HG03039 (cell line): Measurements from ENCODE around the gene RTF2.

ENCODE experiments used
- ATAC-seq: cut with Tn5 transposase; IDR thresholded peaks from one replicate; pipeline ENCODE4 v1.9.1; 2021; ENCODE audit warnings: mild to moderate bottlenecking, moderate library complexity; ENCODE audit not compliant: unreplicated experiment

Gene RTF2, protein sequence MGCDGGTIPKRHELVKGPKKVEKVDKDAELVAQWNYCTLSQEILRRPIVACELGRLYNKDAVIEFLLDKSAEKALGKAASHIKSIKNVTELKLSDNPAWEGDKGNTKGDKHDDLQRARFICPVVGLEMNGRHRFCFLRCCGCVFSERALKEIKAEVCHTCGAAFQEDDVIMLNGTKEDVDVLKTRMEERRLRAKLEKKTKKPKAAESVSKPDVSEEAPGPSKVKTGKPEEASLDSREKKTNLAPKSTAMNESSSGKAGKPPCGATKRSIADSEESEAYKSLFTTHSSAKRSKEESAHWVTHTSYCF

DNA sequence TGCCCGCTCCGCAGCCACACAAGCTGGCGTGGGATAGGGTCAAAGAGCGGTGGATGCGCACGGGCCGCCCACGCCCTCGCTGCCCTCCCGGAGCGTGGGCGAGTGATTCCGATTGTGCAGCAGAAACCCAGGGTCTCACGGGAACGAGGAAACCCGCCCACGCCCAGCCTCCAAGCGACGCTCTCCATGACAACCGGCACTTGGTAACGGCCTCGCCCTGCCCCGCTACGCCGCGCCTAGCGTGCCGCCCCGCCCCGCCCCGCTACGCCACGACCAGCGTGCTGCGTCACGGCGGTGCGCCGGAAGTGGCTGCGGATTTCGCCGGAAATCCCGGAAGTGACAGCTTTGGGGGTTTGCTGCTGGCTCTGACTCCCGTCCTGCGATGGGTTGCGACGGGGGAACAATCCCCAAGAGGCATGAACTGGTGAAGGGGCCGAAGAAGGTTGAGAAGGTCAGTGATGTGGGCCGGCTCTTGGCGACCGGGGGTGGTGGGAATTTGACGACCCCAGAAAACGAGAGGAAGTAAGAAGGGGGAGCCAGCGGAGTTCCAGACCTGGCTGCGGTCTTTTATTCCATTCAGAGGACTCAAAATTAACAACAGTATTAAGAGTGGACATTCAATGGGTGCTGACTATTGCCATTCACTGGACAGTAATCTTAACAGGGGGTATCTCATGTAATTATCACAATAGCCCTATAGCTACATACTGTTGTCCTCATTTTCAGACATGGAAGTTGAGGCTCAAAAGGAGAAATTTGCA lies at the start of gene RTF2:
Gene RTF2 (plus strand): TSS at position 312 of the 761 bp plus-strand sequence. CDS start 71 bp downstream, at position 383.
- peak; percentile 98 for ATAC-seq

DNA sequence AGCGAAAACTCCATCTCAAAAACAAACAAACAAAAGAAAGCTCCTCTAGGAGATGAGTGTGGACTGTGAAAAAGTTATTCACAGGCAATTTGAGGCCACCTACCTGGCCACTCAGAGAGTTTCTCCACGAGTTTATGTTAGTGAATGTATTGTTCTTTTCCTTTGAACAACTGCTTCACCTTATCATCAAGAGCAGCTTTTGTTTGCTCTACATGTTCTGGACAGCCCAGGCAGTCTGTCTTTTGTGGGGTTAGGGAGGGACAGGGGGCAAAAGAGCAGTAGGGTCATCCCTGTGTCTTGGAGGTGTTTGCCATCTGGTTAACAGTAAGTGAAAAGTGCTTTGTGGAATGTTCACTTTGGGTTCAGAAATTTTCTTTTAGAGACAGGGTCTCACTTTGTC lies 48.4 kb upstream of the RTF2 start:
- ATAC-seq = no peak

- no peak for ATAC-seq
Measured at GRCh38 chr20:56420940-56421688, 47.3 kb upstream of the RTF2 start.

- ATAC-seq = no peak
Measured at GRCh38 chr20:56422076-56422823, 46.2 kb upstream of the RTF2 start.

GRCh38 chr20:56422824-56423189 lies 45.6 kb upstream of the RTF2 start:
- ATAC-seq = no peak

GRCh38 chr20:56423211-56423610 lies 45.2 kb upstream of the RTF2 start:
- ATAC-seq = no peak

- no peak for ATAC-seq
Measured at GRCh38 chr20:56423886-56424285, 44.5 kb upstream of the RTF2 start.

DNA sequence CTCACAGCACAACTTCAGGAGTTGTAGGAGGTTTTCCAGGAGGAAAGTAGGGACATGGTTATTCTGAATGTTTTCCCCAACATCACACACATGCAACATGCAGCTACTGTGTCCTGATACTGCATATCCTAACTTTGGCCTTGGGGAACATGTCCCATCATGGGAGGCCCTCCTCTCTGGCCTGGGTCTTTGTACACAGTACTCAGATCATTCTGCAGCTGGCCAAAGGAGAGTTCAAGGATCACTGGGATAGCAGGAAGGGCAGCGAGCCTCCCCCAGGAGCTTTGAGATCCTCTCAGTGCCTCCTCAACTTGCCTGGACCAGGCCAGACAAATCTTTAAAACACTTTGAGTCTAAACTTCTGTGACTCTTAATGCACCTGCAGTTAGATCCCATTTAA lies 43.5 kb upstream of the RTF2 start:
- no peak for ATAC-seq

GRCh38 chr20:56426026-56426425 lies 42.4 kb upstream of the RTF2 start:
- ATAC-seq = no peak

DNA sequence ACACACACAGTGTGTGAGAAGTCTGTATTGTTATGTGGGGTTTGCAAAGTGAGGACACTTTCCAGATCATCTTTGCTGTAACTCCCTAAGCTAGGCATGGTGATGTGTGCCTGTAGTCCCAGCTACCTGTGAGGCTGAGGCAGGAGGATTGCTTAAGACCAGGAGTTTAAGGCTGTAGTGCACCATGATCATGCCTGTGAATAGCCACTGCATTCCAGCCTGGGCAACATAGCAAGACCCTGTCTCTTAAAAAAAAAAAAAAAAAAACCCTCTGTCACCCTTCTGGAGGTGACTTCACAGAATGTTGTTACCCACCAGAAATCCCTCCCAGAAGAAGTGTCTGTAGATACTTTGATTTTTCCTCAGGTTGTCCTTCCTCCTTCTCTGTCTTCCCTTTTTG lies 41.5 kb upstream of the RTF2 start:
- no peak for ATAC-seq

GRCh38 chr20:56427797-56428196 lies 40.6 kb upstream of the RTF2 start:
- no peak for ATAC-seq

- ATAC-seq = no peak
Measured at GRCh38 chr20:56428410-56428809, 40.0 kb upstream of the RTF2 start.

GRCh38 chr20:56428881-56429280 lies 39.5 kb upstream of the RTF2 start:
- no peak for ATAC-seq

DNA sequence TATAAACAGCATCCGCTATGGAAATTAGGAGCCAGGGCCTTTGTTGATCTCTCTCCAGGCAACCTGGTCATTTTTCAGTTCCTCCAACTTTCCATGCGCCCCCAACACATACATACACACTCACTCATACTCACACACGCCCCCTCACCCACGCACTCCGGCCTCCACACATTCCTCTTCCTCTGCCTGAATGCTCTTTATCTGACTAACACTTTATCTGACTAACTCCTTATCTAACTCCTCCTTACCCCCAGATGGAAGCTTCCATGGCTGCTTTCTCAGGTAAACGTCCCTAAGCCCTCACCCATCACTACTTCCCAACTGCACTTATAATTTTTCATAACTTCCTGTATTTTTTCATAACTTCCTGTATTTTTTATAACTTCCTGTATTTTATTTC lies 38.9 kb upstream of the RTF2 start:
- no peak for ATAC-seq

- ATAC-seq = no peak
Measured at GRCh38 chr20:56429941-56430340, 38.5 kb upstream of the RTF2 start.

- no peak for ATAC-seq
Measured at GRCh38 chr20:56430461-56430860, 38.0 kb upstream of the RTF2 start.

GRCh38 chr20:56430957-56431356 lies 37.5 kb upstream of the RTF2 start:
- no peak for ATAC-seq

DNA sequence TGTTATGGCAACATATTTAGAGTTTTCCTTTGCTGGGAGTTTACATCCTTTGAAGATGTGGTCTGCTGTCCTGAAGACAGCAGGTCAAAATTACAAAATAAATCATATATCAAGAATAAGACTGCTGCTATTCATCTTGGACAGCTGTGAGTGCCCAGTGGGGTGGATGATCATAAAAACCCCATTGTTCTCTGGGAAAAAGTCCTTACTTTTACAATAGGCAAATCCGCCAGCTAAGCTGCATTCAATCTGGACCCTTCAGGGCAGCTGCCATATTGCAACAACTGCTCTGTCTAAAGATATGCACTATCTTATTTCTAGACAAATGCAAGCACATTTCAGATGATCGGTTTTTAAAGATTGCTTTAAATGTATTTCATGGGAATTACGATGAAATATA lies 37.0 kb upstream of the RTF2 start:
- ATAC-seq = no peak

- ATAC-seq = no peak
Measured at GRCh38 chr20:56433221-56433879, 35.1 kb upstream of the RTF2 start.

DNA sequence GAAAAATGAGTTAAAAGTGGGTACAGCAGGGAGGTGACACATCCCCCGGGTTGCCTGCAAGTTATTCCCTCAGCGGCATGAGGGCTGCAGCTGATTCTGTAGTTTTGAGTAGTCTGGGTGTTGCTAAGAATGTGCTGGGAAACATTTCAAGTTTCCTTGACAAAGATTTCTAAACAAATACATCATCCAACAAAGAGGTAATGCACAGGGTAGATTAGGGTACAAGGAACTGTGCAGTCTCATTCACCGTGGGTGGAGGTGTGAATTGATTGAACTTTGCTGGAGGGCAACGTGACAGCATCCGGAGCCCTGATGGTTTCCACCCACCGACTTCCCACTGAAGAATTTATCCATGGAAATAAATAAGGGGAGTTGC lies 34.6 kb upstream of the RTF2 start:
- ATAC-seq = no peak
